ENCODE measurements around the gene PIK3IP1. TPM values are rescaled to one million over a fixed set of nuclear protein-coding genes. Genes with fewer than 3 reads are reported as not detected.
A peak's percentile ranks its signal among the peaks of the same experiment; 100 is the strongest.

Gene PIK3IP1, protein sequence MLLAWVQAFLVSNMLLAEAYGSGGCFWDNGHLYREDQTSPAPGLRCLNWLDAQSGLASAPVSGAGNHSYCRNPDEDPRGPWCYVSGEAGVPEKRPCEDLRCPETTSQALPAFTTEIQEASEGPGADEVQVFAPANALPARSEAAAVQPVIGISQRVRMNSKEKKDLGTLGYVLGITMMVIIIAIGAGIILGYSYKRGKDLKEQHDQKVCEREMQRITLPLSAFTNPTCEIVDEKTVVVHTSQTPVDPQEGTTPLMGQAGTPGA
- total RNA-seq (4.3 TPM), polyA plus RNA-seq (ENCODE audit: insufficient read depth in 1 of 8, insufficient read length in 8 of 8, low replicate concordance in 1 of 8) (1 to 10 TPM; 2.7 to 4.8 (median 3.1) TPM)
- long read RNA-seq, donor 1, result 0 reads
- long read RNA-seq, donor 2, result 0 reads
- long read RNA-seq, donor 3, partial matches to known transcripts, result 0 of 2 reads
- long read RNA-seq, donor 3, other reads (novel, unspliced or antisense), result 0 of 2 reads
- long read RNA-seq, donor 4, partial matches to known transcripts, result 0 of 2 reads
- long read RNA-seq, donor 4, other reads (novel, unspliced or antisense), result 0 of 2 reads
- long read RNA-seq, donor 5, partial matches to known transcripts, result 0 of 2 reads
- long read RNA-seq, donor 5, other reads (novel, unspliced or antisense), result 0 of 2 reads
- long read RNA-seq, donor 6, partial matches to known transcripts, result 0 of 1 reads
- long read RNA-seq, donor 6, other reads (novel, unspliced or antisense), result 0 of 1 reads
- long read RNA-seq, donor 7, partial matches to known transcripts, result 0 of 1 reads
- long read RNA-seq, donor 7, other reads (novel, unspliced or antisense), result 0 of 1 reads
- long read RNA-seq, donor 8, partial matches to known transcripts, result 0 of 2 reads
- long read RNA-seq, donor 8, other reads (novel, unspliced or antisense), result 0 of 2 reads
- long read RNA-seq, donor 9, result 0 reads
- long read RNA-seq, donor 10, partial matches to known transcripts, result 0 of 1 reads
- long read RNA-seq, donor 10, other reads (novel, unspliced or antisense), result 0 of 1 reads
- long read RNA-seq, donor 11, partial matches to known transcripts, result 0 of 2 reads
- long read RNA-seq, donor 11, other reads (novel, unspliced or antisense), result 0 of 2 reads

DNA sequence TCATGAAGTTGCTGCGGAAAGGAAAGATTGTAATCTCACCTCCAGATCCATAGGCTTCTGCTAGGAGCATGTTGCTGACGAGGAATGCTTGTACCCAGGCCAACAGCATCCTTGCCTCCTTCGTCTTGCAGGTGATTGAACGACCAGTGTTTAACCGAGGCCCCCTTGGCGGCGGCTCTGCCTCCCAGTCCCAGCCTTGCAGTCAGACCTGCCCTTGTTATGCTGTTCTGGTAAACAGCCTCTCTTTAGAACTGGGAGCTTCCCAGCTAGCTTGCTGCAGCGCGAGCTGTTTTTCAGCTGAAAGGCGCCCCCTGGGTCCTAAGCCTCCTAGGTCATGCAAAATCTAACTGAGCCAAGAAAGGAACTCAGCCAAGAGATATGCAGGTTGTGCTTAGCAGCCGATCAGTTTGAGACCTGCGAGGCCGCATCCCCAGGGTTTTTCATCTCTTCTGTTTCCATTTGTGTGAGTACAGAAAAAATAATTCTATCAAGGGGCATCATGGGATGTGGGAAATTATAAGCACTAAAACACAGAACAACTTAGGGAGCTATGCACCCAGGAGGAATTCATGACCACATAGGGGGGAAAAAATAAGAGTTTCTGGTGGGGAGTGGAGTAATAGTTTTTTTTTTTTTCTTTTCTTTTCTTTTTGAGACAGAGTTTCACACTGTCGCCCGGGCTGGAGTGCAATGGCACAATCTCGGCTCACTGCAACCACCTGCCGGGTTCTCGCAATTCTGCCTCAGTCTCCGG is at the start of gene PIK3IP1:
Gene PIK3IP1 (minus strand): TSS at position 253 of the 754 bp plus-strand sequence. CDS start 144 bp downstream, at position 109.
- H3K36me3 ChIP-seq (ENCODE audit: control insufficient read depth, insufficient read depth, low read length), result no peaks in the 10 kb centered on the region
- DNase-seq, result peak; percentile 91
- H3K27me3 ChIP-seq (ENCODE audit: control insufficient read depth, insufficient read depth, low read length), result peaks cover 12% of the 10 kb centered on the region
- 0% methylated on average over 9 of the region's 19 CpGs for WGBS (ENCODE audit: insufficient coverage)
- peak within 1 kb of the TSS; percentile 58 for H3K4me3 ChIP-seq (ENCODE audit: low read length)
- H3K27ac ChIP-seq (ENCODE audit: low read length), result peak within 1 kb of the TSS; percentile 76
- peaks cover 29% of the 10 kb centered on the region for H3K4me1 ChIP-seq (ENCODE audit: control insufficient read depth, insufficient read depth, low read length)
- no peaks in the 10 kb centered on the region for H3K9me3 ChIP-seq (replicated peaks; ENCODE audit: control insufficient read depth, low read depth, low read length)

DNA sequence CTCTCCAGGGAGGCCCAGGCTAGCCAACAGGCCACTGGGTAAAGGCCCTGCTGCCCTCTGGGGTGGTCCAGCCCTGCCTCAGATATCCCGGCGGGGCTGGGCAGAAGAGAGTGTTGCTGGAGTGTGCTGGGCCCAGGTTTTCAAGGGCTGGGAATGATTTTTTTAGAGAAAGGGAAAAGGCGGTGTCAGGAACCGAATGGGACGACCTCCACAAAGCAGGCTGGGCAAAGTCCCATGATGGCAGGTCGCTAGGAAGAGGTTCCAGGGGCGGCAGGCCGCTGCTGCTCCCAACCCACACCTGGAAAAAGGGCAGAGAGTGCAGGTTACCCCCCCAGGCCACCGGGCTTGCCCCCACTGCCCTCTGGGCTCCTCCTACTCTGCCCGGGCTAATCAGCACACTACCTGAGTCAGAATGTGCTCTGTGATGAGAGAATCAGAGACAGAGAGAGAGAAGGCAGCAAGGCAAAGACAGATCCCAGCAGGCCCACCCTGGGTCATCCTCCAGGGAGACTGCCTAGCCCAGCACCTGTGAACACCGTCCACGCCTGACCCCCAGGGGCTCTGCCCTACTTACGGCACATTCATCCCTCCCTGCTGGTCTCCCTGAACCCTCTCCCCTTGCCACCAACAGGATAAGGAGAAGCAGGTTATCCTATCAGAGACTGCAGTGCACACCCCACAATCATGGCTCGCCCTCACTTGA is 49.2 kb upstream of the PIK3IP1 start:
- Histone ChIP-seq H3K4me1 (ENCODE audit: control insufficient read depth, insufficient read depth, low read length) (peaks cover 35% of the 10 kb centered on the region), H3K27me3 (ENCODE audit: control insufficient read depth, insufficient read depth, low read length) (no peaks in the 10 kb centered on the region), H3K9me3 (replicated peaks; ENCODE audit: control insufficient read depth, low read depth, low read length) (no peaks in the 10 kb centered on the region), H3K36me3 (ENCODE audit: control insufficient read depth, insufficient read depth, low read length) (peaks cover 71% of the 10 kb centered on the region), H3K4me3 (ENCODE audit: low read length) (no peak overlapping the region), H3K27ac (ENCODE audit: low read length) (no peak overlapping the region)
- WGBS (ENCODE audit: insufficient coverage), result 78% methylated on average over 9 of the region's 14 CpGs
- no peak for DNase-seq

DNA sequence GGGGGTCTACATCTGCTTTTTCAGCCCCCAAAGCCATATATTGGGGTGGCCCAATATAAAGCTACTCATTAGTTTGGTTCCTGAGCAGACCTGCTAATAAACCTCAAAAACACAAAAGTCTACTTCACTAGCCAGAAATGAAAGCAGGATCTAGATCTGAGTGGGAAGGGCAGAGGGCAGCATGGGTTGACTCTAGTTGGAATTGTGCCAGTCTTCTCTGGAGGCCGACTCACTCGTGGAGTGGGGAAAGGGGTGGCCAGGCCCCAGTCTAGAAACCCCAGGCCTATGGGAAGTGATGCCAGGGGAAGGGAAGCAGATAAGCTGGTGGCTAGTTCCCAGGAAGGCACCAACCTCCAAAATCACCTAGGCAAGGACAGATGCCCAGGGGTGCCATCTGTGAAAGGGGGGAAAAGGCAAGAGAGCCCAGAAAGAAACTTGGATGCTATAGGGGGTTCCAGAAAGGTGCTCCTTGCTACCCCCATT is 48.5 kb upstream of the PIK3IP1 start:
- Histone ChIP-seq H3K27ac (ENCODE audit: low read length) (no peak overlapping the region), H3K36me3 (ENCODE audit: control insufficient read depth, insufficient read depth, low read length) (peaks cover 72% of the 10 kb centered on the region), H3K9me3 (replicated peaks; ENCODE audit: control insufficient read depth, low read depth, low read length) (no peaks in the 10 kb centered on the region), H3K27me3 (ENCODE audit: control insufficient read depth, insufficient read depth, low read length) (no peaks in the 10 kb centered on the region), H3K4me3 (ENCODE audit: low read length) (no peak overlapping the region), H3K4me1 (ENCODE audit: control insufficient read depth, insufficient read depth, low read length) (peaks cover 35% of the 10 kb centered on the region)
- WGBS (ENCODE audit: insufficient coverage), result 40% methylated on average over 1 of the region's 2 CpGs
- no peak for DNase-seq

DNA sequence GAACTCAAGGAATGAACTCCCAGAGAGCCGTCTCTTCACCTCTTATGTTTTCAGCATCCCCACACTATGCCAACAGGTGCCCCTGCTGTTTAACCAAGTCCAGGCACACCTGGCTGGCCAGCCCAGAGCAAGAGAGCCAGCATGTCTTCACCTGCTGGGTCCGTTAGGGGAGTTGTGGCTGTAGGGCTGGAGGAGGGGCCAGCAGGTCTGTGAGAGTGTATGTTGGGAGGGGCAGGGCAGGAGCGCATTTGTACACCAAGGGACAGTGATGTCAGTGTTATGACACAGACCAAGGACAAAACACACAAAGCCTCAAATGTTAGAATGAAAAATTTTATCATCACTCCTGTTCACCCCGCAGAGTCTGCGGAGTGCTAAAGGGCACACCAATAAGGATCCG is 48.1 kb upstream of the PIK3IP1 start:
- Histone ChIP-seq H3K36me3 (ENCODE audit: control insufficient read depth, insufficient read depth, low read length) (peaks cover 77% of the 10 kb centered on the region), H3K27ac (ENCODE audit: low read length) (no peak overlapping the region), H3K4me1 (ENCODE audit: control insufficient read depth, insufficient read depth, low read length) (peaks cover 35% of the 10 kb centered on the region), H3K9me3 (replicated peaks; ENCODE audit: control insufficient read depth, low read depth, low read length) (no peaks in the 10 kb centered on the region), H3K27me3 (ENCODE audit: control insufficient read depth, insufficient read depth, low read length) (no peaks in the 10 kb centered on the region), H3K4me3 (ENCODE audit: low read length) (no peak overlapping the region)
- no peak for DNase-seq
- WGBS (ENCODE audit: insufficient coverage), result 63% methylated on average over 1 of the region's 6 CpGs

- Histone ChIP-seq H3K4me1 (ENCODE audit: control insufficient read depth, insufficient read depth, low read length) (peaks cover 25% of the 10 kb centered on the region), H3K9me3 (replicated peaks; ENCODE audit: control insufficient read depth, low read depth, low read length) (no peaks in the 10 kb centered on the region), H3K27ac (ENCODE audit: low read length) (no peak overlapping the region), H3K4me3 (ENCODE audit: low read length) (no peak overlapping the region), H3K36me3 (ENCODE audit: control insufficient read depth, insufficient read depth, low read length) (peaks cover 80% of the 10 kb centered on the region), H3K27me3 (ENCODE audit: control insufficient read depth, insufficient read depth, low read length) (no peaks in the 10 kb centered on the region)
- WGBS (ENCODE audit: insufficient coverage), result 45% methylated on average over 2 of the region's 6 CpGs
- no peak for DNase-seq
These were observed 47.0 kb upstream of the PIK3IP1 start for GRCh38 chr22:31339148-31339832.

DNA sequence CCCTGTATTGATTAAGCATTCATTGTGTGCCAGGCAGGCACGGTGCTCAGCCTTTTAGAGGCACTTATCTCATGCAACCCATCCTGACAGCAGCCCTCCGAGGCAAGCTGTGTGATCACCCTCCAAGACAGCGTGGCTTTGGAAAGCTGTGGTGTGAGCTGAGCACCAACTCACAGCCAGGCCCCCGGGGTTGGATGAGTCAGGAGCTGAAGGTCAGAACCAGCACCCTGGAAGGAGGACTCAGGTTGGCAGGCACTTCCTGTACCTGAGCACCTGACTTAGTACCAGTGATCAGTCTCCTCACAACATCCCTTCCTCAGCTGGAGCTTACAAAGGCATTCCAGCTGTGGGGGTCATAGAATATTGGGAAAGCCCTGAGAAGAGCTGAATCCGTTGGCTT is 44.9 kb upstream of the PIK3IP1 start:
- no peaks in the 10 kb centered on the region for H3K27me3 ChIP-seq (ENCODE audit: control insufficient read depth, insufficient read depth, low read length)
- peaks cover 19% of the 10 kb centered on the region for H3K4me1 ChIP-seq (ENCODE audit: control insufficient read depth, insufficient read depth, low read length)
- H3K9me3 ChIP-seq (replicated peaks; ENCODE audit: control insufficient read depth, low read depth, low read length), result no peaks in the 10 kb centered on the region
- H3K4me3 ChIP-seq (ENCODE audit: low read length), result no peak overlapping the region
- WGBS (ENCODE audit: insufficient coverage), result no CpG with 5 or more reads among the region's 5 CpGs
- no peak for DNase-seq
- H3K36me3 ChIP-seq (ENCODE audit: control insufficient read depth, insufficient read depth, low read length), result peaks cover 86% of the 10 kb centered on the region
- H3K27ac ChIP-seq (ENCODE audit: low read length), result no peak overlapping the region

GRCh38 chr22:31334329-31334728 is 42.0 kb upstream of the PIK3IP1 start:
- peaks cover 81% of the 10 kb centered on the region for H3K36me3 ChIP-seq (ENCODE audit: control insufficient read depth, insufficient read depth, low read length)

GRCh38 chr22:31333641-31334040 is 41.4 kb upstream of the PIK3IP1 start:
- Histone ChIP-seq H3K4me1 (ENCODE audit: control insufficient read depth, insufficient read depth, low read length) (peaks cover 22% of the 10 kb centered on the region), H3K27ac (ENCODE audit: low read length) (no peak overlapping the region), H3K4me3 (ENCODE audit: low read length) (no peak overlapping the region), H3K9me3 (replicated peaks; ENCODE audit: control insufficient read depth, low read depth, low read length) (no peaks in the 10 kb centered on the region), H3K36me3 (ENCODE audit: control insufficient read depth, insufficient read depth, low read length) (peaks cover 83% of the 10 kb centered on the region), H3K27me3 (ENCODE audit: control insufficient read depth, insufficient read depth, low read length) (no peaks in the 10 kb centered on the region)
- 71% methylated on average over 1 of the region's 2 CpGs for WGBS (ENCODE audit: insufficient coverage)
- peak; percentile 64 for DNase-seq

More at GRCh38 chr22:31334329-31334728, 42.0 kb upstream of the PIK3IP1 start:
- 95% methylated on average over 4 of the region's 5 CpGs for WGBS (ENCODE audit: insufficient coverage)
- no peak overlapping the region for H3K27ac ChIP-seq (ENCODE audit: low read length)
- H3K4me1 ChIP-seq (ENCODE audit: control insufficient read depth, insufficient read depth, low read length), result peaks cover 22% of the 10 kb centered on the region
- no peak for DNase-seq
- H3K9me3 ChIP-seq (replicated peaks; ENCODE audit: control insufficient read depth, low read depth, low read length), result no peaks in the 10 kb centered on the region
- H3K27me3 ChIP-seq (ENCODE audit: control insufficient read depth, insufficient read depth, low read length), result no peaks in the 10 kb centered on the region
- H3K4me3 ChIP-seq (ENCODE audit: low read length), result no peak overlapping the region
